Stimulated activated CD4-positive, alpha-beta T cell treated with anti-CD3 and anti-CD28 coated beads, Interleukin-2, amount 100 ng/mL, for 4 hours (primary cell): ENCODE measurements around the gene FBLN2.

Experiments
- DNase-seq: peaks from one replicate; pipeline ENCODE4 v3.0.0-alpha.2; 2020; ENCODE audit warnings: low read depth

The FBLN2 gene

DNA sequence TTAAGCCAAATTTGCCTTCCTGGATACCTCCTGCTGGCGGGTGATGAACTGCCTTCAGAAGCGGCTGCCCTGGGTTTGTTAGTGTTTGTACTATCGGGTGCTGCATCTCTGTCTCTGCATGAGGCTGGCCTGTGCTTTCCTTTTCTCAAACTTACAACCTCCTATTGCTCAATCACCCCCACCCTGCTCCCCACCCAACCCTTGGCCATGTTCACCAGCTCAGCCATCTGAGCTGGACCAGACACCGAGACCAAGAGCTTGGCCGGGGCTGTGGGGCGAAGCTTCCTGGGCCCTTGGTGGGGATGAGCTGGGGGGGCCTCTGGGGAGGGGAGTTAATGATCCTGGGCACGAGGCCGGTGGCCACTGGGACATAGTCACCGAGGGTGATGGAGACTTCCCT is 16.8 kb upstream of the FBLN2 start:
- DNase-seq, result no peak

DNA sequence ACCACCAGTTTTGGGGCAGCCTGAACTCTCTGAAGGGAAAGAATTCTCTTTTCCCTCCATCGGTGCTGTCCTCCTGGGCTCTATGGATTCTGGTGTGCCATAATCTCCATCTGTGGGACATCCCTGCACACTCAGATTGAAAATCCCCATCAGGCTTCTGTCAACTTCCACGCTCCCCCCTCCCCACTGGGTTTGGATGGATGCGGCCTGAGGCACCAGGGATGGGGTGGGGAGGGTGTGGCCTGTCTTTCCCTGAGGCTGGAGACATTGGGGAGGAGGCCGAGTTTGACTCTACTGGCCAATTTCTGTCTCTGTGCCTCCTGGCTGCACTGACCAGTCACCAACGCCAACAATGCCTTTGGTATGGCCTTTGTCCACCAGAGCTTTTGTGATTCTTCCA is 16.3 kb upstream of the FBLN2 start:
- no peak for DNase-seq

DNA sequence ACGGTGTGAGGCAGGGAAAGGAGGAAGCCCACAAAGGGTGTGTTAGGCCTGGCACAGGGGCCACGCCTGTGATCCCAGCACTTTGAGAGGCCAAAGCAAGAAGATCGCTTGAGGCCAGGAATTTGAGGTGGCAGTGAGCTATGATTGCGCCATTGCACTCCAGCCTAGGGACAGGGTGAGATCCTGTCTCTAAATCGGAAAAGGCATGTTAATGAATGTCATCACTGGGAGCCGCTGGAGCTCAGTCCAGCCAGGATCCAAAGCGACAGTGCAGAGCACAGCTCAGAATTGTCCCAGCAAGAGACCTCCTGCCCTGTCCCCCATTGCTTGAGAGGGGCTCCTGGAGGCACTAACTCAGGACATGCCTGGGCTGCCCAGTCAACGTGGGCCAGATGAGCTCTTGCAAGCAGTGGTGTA is 15.0 kb upstream of the FBLN2 start:
- no peak for DNase-seq

DNA sequence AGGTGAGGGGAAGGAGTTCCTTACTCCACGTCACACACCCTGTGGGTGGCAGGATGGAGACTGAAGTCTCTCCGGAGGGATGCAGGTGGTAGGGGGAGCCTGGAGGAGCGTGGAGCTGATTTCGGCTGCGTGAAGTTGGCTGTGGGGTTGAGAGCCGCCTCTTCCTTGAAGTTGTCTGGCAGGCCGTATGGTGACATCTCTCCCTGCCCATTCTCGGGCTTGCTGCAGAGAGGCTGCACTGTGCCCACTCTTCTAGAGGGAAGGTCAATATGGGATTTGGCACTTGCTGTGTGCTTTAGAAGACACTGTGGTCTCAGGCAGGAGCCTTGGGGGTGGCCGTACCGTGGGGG is 13.4 kb upstream of the FBLN2 start:
- DNase-seq, result no peak

DNA sequence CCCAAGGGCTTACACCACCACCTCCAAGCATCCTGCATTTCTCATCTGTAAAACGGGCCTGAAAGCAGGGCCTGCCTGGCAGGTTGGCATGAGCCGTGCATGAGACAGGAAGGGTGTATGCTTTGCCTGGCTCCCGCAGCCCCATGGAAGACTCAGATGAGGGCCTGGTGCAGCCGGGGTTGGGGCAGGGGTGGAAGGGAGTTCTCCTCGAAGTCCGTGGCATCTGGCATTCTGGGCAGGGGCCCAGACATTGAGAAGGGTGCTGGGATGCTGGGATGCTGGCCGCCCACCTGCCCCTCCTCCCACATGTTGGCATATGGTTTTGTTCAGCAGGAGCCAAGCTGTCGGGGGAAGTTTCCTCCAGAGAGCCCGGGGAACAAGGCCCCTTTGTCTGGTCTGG is 13.0 kb upstream of the FBLN2 start:
- no peak for DNase-seq

DNA sequence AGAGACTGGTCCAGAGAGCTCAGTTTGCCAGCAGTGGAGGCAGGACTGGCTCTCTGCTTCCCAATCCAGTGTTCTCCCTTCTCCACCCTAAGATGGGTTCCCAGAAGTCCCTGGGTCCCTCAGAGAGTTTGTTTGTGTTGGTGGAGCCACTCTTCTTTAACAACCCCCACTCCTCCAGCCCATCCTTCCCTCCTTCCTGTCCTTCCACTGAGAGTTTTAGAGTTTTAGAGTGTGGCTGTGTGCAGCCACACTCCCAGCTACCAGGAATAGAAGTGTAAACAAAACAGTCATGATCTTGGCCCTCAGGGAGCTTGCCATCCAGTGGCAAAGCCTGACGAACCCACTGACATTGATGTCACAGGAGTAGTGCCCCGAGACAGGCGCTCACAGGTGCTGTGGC is 12.5 kb upstream of the FBLN2 start:
- DNase-seq, result no peak

DNA sequence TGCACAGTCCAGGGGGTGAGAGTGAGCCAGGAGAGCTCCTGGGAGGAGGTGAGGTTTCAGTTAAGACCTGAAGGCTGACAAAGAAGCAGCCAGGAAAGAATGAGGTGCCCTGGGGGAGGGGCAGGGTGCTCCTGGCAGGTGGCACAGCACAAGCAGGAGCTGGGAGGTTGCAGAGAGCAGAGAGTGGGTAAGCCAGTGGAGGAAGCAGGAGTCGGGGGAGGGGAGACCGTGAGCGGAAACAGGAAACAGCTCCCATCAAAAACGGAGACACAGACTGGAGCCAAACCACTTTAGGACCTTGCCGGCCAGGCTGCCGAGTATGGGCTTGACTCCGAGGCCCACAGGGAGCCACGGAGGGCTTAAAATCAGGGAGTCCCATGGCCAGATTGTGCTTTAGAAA is 12.1 kb upstream of the FBLN2 start:
- no peak for DNase-seq

DNA sequence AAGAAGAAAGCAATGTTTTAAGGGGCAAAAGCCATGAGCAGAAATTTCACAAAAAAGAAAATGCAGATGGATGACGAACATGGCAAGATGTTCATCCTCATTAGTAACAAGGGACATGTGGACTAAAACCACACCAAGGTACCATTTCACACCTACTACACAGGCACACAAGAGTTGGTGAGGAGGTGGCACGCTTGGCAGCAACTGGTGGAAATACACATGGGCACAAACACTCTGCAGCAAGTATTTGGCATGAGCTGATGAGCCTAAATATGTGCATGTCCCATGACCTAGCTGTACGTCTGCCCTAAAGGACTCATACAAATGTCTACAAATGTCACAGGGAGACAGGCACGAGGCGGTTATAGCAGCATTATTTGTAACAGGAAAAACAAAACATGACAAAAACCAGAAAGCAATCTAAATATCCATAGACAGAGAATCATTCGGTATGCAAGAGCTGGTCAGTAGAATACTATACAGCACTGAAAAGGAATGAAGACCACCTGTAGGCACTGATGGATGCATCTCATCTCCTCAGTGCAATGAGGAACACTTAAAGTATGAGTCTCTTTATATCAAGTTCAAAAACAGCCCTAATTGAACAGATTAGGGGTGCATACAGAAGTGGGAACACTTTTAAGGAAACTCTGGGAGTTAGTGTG is 11.5 kb upstream of the FBLN2 start:
- no peak for DNase-seq

DNA sequence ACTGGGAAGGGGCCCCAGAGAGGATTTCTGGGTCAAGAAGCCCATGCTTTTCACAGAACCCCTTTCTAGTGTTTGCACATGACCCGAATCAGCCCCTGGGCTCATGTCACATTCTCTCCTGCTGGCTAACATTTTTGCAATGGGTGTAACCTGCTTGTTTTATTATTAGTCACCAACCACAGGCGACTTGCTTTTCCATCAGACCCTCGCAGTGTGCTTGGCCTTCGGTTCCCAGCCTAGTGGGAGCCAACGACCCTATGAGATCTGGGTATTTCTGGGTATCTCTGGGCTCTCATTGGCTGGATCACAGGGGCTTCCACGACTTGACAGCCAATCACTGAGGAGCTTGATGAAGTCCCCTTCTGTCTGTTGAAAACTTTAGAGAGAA is 11.0 kb upstream of the FBLN2 start:
- DNase-seq, result no peak

DNA sequence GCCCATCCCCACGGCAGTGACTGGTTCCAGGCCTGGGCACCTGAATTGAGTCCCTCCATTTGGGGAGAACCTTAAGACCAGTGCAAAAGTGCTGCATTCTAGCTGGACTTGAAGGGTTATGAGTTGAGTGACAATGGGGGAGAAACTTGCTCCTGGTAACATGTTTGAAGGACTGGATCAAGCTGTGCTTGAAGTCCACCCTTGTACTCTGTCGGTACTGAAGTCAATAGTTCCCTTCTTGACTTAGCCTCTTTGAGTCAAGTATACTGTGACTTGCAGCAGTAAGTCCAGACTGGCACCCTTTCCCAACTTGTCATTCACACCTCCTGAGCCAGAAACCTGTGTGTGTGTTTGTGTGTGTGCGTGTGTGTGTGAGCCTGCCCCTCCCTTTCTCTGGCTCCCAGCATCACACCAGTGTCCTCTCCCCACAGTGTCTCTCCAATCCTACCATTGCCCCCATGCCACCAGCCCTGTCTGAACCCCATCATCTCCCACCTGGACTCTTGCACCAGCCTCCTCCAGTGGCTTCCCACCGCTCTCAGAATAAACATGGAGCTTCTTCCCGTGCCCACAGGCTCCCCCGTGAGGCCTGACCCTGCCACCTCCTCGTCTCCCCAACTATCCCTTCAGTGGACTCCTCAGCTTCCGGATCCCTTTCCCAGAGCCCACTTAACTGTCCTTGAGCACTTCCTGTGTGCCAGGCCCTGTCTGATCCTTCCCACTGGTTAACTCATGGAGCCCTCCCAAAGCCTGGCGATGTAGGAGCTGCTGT is 10.2 kb upstream of the FBLN2 start:
- DNase-seq, result no peak

DNA sequence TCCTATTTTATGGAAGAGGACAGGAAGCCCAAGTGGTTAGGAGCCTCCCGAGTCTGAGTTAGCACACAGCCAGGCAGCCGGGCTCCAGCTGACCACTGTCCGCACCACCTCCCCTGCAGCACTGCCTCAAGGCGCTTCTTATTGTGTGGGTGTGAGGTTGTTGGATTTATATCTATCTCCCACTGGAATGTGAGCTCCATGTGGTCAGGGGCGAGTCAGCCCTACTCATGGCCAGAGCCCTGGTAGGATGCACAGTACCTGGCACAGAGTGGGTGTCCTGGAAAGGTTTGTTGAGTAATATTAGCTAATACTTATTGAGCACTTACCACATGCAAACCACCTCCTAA is 9.7 kb upstream of the FBLN2 start:
- DNase-seq, result no peak

DNA sequence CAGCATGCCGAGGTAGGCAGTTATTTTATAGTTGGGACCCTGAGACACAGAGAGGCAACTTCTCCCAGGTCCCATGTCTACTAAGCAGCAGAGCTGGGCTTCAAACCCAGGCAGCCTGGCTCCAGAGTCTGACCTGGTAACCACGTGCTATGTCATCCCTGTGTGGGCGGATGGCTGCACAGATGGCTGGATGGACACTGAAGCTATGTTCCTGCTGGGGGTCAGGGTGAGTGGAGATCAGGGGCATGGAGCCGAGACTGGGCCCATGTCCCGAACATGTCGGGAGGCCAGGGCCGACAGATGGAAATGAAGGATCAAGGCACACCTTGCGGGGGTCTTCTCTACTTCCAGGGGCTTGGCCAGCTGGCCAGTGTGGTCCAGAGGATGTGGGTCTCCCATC is 9.3 kb upstream of the FBLN2 start:
- no peak for DNase-seq

DNA sequence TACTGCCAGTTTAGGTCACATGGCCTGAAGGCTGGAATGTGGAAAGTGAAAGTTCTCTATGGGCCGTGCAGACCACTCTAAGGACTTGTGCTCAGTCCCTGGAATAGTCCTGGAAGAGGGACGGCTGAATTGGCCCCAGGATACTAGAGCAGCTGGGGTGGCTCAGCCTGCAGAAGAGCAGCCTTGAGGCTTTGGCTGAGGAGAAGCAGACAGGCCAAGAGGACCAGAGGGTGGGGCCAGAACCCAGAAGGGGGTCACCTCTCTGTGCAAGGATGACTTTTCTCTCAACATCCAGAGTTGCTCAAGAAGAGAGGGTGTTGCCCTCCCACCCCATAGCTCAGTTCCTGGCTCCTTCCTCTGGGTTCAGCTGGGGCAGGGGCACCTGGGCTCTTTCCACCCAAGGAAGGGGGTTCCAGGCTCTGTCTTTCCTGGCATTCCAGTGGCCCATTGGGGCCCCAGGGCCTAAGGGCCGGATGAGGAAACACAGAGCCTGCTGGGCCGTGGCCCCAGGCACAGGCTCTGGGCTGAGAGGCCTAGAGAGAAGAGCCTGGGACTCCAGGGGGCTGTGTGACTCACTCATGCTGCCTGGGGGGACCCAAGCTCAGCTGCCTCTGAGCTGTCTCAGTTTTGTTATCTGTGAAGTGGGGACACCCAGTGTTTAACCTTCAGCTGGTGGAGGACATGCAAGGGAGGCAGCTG is 8.5 kb upstream of the FBLN2 start:
- no peak for DNase-seq

DNA sequence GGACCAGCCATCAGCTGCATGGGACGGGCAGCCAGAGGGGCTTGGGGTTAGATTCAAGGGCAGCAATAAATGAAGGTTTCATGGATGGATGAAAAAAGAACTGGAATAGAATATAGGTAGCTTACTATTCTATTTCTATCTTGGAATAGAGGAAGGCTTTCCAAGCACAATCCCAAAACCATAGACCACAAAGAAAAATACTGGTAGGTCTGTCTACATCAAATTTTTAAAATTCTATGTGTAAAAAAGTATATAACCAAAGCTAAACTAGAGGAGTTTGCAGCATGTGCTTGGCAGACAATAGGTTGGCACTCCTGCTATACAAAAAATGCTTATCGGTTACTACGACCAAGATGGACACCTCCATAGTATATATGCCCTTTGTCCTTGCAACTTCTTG is 7.2 kb upstream of the FBLN2 start:
- DNase-seq, result no peak

DNA sequence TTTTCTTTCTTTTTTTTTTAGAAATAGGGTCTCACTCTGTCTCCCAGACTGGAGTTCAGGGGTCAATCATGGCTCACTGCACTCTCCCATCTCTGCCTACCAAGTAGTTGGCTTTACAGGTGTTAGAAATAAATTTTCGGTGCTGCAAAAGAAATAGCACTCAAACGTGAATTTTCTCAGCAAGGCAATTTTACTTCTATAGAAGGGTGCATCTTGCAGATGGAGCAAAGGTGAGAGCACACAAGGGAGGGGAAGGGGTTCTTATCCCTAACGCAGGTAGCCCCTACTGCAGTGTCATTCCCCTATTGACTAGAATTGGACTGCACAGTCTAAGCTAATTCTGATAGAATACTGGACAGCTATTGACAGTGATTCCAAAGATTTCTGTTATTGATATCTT is 6.8 kb upstream of the FBLN2 start:
- DNase-seq, result no peak

DNA sequence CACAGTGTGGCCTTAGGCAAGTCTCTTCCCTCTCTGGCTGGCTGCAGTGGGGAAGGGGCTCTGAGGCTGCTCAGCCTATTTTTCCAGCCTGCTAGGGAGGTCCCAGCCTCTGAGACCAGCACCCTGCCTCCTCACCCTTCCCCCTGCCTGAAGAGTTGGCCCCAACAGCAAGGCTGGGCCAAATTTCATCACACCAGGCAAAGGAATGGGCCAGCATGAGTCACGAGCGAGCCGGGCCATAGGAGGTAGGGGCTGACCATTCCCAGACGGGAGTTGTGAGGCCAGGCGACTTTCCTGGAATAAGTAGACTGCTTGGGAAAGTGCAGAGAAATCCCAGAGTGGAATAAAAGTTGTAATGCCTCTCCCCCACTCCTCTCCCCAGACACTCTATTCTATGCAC is 5.7 kb upstream of the FBLN2 start:
- DNase-seq, result no peak

DNA sequence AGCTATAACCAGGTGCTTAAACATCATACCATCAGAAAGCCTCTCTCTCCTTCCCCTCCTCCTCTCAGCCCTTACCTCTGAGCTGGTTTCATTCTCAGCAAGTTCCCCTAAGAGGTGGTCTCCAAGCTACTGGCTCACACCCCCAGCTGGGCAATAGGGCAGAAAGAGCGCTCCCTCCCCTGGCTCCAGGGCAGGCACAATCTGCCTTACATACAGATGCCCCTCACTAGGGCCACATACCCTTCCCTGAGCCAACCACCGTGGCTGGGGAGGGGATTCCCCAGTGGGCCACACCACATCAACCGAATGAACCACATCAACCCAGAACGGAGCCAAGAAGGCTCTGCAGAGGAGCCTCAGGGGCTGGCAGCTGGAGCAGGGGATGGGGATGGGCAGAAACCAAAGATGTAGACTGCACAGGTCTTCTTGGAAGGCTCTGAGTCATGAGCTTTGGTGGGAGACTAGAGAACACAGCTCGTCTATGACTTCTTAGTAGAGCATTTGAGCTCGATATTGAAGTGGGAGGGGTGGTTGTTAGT is 4.6 kb upstream of the FBLN2 start:
- DNase-seq, result peak; percentile 22

DNA sequence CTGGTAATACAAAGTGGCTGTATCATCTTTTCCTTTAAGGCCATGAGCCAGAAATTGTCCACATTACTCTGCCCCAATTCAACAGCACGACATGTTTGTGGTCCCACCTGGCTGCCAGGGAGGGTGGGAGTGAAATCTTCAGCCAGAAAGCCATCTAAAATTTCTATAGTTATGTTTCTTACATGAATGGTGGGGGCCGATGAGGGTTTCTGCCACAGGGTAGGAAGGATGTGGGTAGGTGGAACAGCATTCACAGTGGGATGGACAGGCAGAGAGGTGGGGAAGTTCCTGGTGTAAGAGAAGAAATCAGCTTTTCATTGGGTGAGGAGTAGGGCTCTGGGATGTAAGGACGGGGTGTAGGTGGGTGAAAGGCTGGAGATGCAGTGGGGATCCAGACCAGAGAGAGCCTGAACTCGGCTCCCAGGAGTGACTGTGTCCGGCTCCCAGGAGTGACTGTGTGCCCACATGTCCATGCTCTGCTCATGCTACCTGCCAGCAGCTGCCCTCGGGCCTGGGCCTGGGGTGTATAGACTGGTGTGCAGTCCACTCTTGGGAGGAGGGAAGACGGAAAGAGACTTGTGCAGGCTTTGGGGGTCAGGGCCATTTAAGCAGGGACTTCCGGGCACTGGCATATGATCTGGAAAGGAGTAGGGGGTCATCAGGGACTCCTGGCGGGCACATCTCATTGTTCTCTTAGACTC is 3.8 kb upstream of the FBLN2 start:
- DNase-seq, result no peak

DNA sequence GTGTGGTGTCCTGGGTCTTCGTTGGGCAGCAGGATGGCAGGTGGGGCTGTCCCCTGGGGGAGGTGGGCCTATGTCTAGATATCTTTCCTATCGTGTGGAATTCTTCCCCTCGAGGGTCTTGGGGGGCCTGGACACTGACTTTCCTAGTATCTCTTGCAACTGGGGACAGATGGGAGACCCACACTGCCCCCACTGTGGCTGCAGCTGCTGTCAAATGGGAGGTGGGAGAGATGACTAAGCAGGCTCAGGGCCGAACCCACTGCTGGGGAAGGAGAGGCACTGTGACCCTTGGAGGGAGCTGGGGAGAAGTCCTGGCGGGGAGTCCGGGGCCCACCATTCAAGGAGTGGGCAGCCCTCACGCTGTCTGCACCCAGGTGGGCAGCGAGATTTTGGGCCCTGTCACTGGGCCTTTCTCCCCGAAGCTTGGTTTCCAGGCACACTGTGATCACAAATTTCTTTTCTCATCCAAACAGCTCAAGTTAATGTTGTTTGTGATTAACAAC is 2.9 kb upstream of the FBLN2 start:
- no peak for DNase-seq

DNA sequence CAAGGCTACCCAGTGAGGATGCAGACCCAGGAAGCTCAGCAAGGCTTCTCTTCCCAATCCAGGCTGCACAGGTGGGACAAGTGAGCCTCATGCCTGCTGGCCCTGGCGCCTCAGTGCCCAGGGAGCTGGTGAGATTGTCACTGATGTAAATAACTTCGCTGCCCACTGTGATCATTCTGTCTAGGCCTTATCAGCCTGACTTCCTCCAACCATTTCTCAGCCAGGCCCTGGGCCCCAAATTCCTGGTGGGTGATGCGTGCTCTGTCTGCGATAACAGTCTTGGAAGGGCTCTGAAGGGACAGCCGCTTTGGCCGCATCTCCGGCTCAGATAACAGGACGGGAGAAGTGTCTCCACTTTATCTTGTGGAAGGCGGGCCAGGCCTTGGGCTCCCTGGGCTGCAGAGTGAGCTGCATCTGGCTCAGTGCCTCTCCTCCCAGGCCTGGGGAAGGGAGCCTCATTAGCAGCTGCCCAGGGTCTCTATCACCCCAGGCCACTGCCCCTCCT is 2.2 kb upstream of the FBLN2 start:
- no peak for DNase-seq

DNA sequence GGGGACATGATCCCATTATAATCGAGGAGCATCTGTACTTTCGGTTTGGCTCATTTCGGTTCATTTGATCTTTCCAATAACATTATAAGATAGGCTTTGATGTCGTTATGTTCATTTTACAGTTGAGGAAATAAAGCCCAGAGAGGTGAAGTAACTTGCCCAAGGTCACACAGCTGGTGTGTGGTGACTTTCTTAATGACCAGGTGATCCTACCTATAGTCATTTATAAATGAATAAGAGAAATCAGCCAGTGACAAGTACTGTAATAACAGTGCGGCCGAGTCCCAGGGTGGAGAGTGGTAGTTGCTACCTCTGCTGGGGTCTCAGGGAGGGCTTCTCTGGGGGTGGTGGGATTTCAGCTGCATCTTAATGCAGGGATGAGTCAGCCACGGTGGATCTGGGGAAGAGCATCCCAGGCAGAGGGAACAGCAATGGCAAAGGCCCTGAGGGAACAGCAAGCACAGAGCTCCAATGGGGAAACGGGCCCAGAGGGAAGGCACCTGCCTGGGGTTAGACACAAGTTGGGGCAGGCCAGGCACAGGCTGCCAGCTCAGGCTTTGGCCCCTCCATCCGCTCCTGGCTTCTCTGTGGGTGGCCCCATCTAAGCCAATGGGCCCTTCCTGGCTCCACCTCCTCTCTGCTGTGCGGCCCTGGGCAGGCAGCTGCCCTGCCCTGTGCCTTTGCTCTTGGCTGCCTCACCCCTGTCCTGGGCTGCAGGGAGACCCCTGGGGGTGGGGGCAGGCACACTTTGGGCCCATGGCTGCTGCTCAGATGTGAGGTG is 1.1 kb upstream of the FBLN2 start:
- DNase-seq, result no peak
